Calu3 (cell line): ENCODE results near the gene SLC30A10. TPM values are rescaled to one million over a fixed set of nuclear protein-coding genes. Genes with fewer than 3 reads are reported as not detected.

Source experiments
- BruUV-seq: library from RNA; stranded (reverse); fragments of 400-500 nt; replicated peaks from 2 replicates; lab custom pipeline; 2021; lab: Mats Ljungman, UMichigan
- CTCF ChIA-PET: fragments of 300-600 bp; sonication (Branson Sonifier 250); formaldehyde crosslinking; loops from one replicate; lab custom pipeline; 2022; ENCODE audit warnings: antibody characterized with exemption; lab: Charles Lee
- DNase-seq: peaks from one replicate; pipeline ENCODE4 v3.0.0; 2022
- H3K27ac Mint-ChIP-seq: one replicate; pipeline ENCODE4 v1.8.0; 2022; ENCODE audit warnings: mixed read lengths; ENCODE audit not compliant: unreplicated experiment
- H3K27me3 Mint-ChIP-seq: one replicate; pipeline ENCODE4 v1.8.0; 2022; ENCODE audit warnings: mixed read lengths; ENCODE audit not compliant: unreplicated experiment
- H3K36me3 Mint-ChIP-seq: one replicate; pipeline ENCODE4 v1.8.0; 2022; ENCODE audit warnings: mild to moderate bottlenecking, moderate library complexity, mixed read lengths; ENCODE audit not compliant: insufficient read depth, unreplicated experiment
- H3K4me1 Mint-ChIP-seq: one replicate; pipeline ENCODE4 v1.8.0; 2022; ENCODE audit warnings: mild to moderate bottlenecking, low read depth, mixed read lengths; ENCODE audit not compliant: unreplicated experiment
- H3K4me3 Mint-ChIP-seq: one replicate; pipeline ENCODE4 v1.8.0; 2022; ENCODE audit warnings: mild to moderate bottlenecking, low read depth, moderate library complexity, mixed read lengths; ENCODE audit not compliant: unreplicated experiment
- H3K9me3 Mint-ChIP-seq: one replicate; pipeline ENCODE4 v1.8.0; 2022; ENCODE audit warnings: low read depth, mixed read lengths; ENCODE audit not compliant: unreplicated experiment
- CTCF ChIP-seq: fragments of 200-600 bp; IDR thresholded peaks from one replicate; pipeline ENCODE4 v1.8.0; 2022; ENCODE audit warnings: antibody characterized with exemption; ENCODE audit not compliant: unreplicated experiment
- intact Hi-C: fragments of 100-400 bp; cut with micrococcal nuclease; formaldehyde crosslinking; loops from one replicate; pipeline ENCODE4 v1.10.0; 2022; ENCODE audit not compliant: unreplicated experiment
- total RNA-seq: library from RNA; stranded (reverse); gene quantifications from 2 replicates; pipeline ENCODE4 v1.2.3, GENCODE V29; 2022

The SLC30A10 gene
- total RNA-seq, 1 experiment from 2014 or later, result not detected

- Mint-ChIP-seq H3K27ac (no peak overlapping the region), H3K9me3 (no peaks in the 10 kb centered on the region), H3K27me3 (peaks cover 23% of the 10 kb centered on the region), H3K4me1 (peaks cover 16% of the 10 kb centered on the region), H3K4me3 (no peak overlapping the region), H3K36me3 (peaks cover 18% of the 10 kb centered on the region)
- CTCF ChIA-PET, result no interaction called here
- intact Hi-C loops, result no loop called here
- DNase-seq, result no peak
- TF ChIP-seq CTCF, result no peak
- no TSS peak for BruUV-seq
These were observed 4.0 kb downstream of the SLC30A10 start for GRCh38 chr1:219924342-219924741.

- peaks cover 4% of the 10 kb centered on the region for H3K36me3 Mint-ChIP-seq
- H3K27ac Mint-ChIP-seq, result no peak overlapping the region
- H3K4me1 Mint-ChIP-seq, result peaks cover 9% of the 10 kb centered on the region
- TF ChIP-seq CTCF, result no peak
- CTCF ChIA-PET, result no interaction called here
- no peaks in the 10 kb centered on the region for H3K9me3 Mint-ChIP-seq
- H3K27me3 Mint-ChIP-seq, result no peaks in the 10 kb centered on the region
- no peak overlapping the region for H3K4me3 Mint-ChIP-seq
- DNase-seq, result peak; percentile 51
- intact Hi-C loops, result no loop called here
- no TSS peak for BruUV-seq
These were observed 10.4 kb downstream of the SLC30A10 start for GRCh38 chr1:219917851-219918466.

GRCh38 chr1:219917281-219917680 lies 11.1 kb downstream of the SLC30A10 start:
- TF ChIP-seq CTCF, result no peak
- Mint-ChIP-seq H3K36me3 (peaks cover 4% of the 10 kb centered on the region), H3K4me3 (no peak overlapping the region), H3K27ac (no peak overlapping the region), H3K9me3 (no peaks in the 10 kb centered on the region), H3K4me1 (peaks cover 9% of the 10 kb centered on the region), H3K27me3 (no peaks in the 10 kb centered on the region)
- intact Hi-C loops, result no loop called here
- CTCF ChIA-PET, result interaction anchor here (0.7 kb wide), 3 partner anchors 10 to 435 kb away, joined by 4 to 6 read pairs (median 5); no protein-coding TSS in a partner anchor
- BruUV-seq, result no TSS peak
- DNase-seq, result no peak

- H3K27ac Mint-ChIP-seq, result no peak overlapping the region
- TF ChIP-seq CTCF, result no peak
- H3K4me3 Mint-ChIP-seq, result no peak overlapping the region
- DNase-seq, result no peak
- H3K4me1 Mint-ChIP-seq, result peaks cover 9% of the 10 kb centered on the region
- BruUV-seq, result no TSS peak
- H3K27me3 Mint-ChIP-seq, result no peaks in the 10 kb centered on the region
- CTCF ChIA-PET, result no interaction called here
- intact Hi-C loops, result no loop called here
- peaks cover 4% of the 10 kb centered on the region for H3K36me3 Mint-ChIP-seq
- no peaks in the 10 kb centered on the region for H3K9me3 Mint-ChIP-seq
These were observed 12.1 kb downstream of the SLC30A10 start for GRCh38 chr1:219916257-219916656.
